Parathyroid adenoma (tissue), 2 donors: ENCODE measurements around the gene PCCA.

Experiments used
- H2AFZ ChIP-seq: fragments of 300-600 bp; sonication (generic); one replicate; pipeline ENCODE4 v1.7.0; 2017; ENCODE audit warnings: antibody characterized with exemption, mild to moderate bottlenecking
- H3K27ac ChIP-seq: fragments of 300-600 bp; sonication (generic); one replicate; pipeline ENCODE4 v1.7.0; 2017
- H3K27me3 ChIP-seq: fragments of 300-600 bp; sonication (generic); one replicate; pipeline ENCODE4 v1.7.0; 2017; ENCODE audit warnings: low read length; ENCODE audit not compliant: control insufficient read depth, insufficient read depth
- H3K36me3 ChIP-seq: fragments of 300-600 bp; sonication (generic); one replicate; pipeline ENCODE4 v1.7.0; 2017; ENCODE audit warnings: low read length; ENCODE audit not compliant: control insufficient read depth, insufficient read depth
- H3K4me1 ChIP-seq: fragments of 300-600 bp; sonication (generic); one replicate; pipeline ENCODE4 v1.7.0; 2017; ENCODE audit warnings: control low read depth
- H3K4me2 ChIP-seq: fragments of 300-600 bp; sonication (generic); one replicate; pipeline ENCODE4 v1.7.0; 2017; ENCODE audit warnings: low read length
- H3K4me3 ChIP-seq: fragments of 300-600 bp; sonication (generic); one replicate; pipeline ENCODE4 v1.7.0; 2017; ENCODE audit warnings: low read depth, low read length
- H3K79me2 ChIP-seq: fragments of 300-600 bp; sonication (generic); one replicate; pipeline ENCODE4 v1.7.0; 2017; ENCODE audit warnings: control low read depth
- H3K9ac ChIP-seq: fragments of 300-600 bp; sonication (generic); one replicate; pipeline ENCODE4 v1.7.0; 2017; ENCODE audit warnings: mild to moderate bottlenecking
- H3K9me3 ChIP-seq: fragments of 300-600 bp; sonication (generic); one replicate; pipeline ENCODE4 v1.7.0; 2017; ENCODE audit warnings: low read length; ENCODE audit not compliant: control insufficient read depth
- TF ChIP-seq, protein P1 (sequence below): fragments of 300-600 bp; sonication (generic); IDR thresholded peaks from one replicate; pipeline ENCODE4 v1.7.0; 2017; ENCODE audit warnings: antibody characterized with exemption, mild to moderate bottlenecking
- donor health status: primary hyperparathyroidism.

PCCA gene

DNA sequence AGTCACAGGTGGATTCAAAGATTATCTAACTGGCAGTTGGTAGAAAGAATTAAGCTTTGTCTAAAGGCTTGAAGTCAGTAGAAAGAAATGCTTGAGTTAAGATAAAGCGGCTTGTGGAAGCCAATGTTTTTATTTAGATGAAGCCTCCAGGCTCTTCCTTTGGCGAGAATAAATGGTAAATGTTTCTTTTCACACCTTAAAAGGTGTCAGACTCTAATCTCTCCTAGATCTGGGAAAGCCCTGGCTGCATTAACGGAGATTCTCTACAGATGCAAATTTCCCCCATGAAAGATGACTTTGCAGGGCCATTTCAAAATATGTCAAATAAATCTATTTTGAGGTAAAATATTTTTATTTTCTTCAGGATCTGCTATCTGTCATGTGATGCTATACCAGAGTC lies 37.8 kb upstream of the PCCA start:
- Histone ChIP-seq H3K27ac (no peak overlapping the region), H2AFZ (no peak overlapping the region)

DNA sequence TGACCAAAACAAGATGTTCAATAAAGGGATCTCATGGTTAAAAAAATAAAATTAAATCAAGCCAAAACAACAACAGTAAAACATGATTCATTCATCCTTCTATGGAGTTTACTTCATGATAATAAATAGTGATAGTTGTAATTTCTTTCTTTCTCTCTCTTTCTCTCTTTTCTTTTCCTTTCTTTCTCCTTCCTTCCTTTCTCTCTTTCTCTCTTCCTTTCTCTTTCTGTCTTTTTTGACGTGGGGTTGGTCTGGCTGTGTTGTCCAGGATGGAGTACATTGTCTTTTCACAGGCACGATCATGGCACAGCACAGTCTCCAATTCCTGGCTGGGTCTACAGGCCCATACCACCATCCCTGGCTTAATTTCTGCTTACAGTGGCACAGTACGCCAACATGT lies 29.1 kb upstream of the PCCA start:
- Histone ChIP-seq H3K79me2 (no peaks in the 10 kb centered on the region), H3K27me3 (no peaks in the 10 kb centered on the region), H2AFZ (no peak overlapping the region), H3K9ac (no peak overlapping the region), H3K4me2 (no peak overlapping the region), H3K27ac (no peak overlapping the region), H3K4me3 (no peak overlapping the region), H3K4me1 (no peaks in the 10 kb centered on the region), H3K9me3 (no peaks in the 10 kb centered on the region), H3K36me3 (no peaks in the 10 kb centered on the region)
- TF ChIP-seq, protein P1, sequence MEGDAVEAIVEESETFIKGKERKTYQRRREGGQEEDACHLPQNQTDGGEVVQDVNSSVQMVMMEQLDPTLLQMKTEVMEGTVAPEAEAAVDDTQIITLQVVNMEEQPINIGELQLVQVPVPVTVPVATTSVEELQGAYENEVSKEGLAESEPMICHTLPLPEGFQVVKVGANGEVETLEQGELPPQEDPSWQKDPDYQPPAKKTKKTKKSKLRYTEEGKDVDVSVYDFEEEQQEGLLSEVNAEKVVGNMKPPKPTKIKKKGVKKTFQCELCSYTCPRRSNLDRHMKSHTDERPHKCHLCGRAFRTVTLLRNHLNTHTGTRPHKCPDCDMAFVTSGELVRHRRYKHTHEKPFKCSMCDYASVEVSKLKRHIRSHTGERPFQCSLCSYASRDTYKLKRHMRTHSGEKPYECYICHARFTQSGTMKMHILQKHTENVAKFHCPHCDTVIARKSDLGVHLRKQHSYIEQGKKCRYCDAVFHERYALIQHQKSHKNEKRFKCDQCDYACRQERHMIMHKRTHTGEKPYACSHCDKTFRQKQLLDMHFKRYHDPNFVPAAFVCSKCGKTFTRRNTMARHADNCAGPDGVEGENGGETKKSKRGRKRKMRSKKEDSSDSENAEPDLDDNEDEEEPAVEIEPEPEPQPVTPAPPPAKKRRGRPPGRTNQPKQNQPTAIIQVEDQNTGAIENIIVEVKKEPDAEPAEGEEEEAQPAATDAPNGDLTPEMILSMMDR: no peak

More for the DNA sequence above, 37.8 kb upstream of the PCCA start:
- Histone ChIP-seq H3K9me3 (no peaks in the 10 kb centered on the region), H3K4me2 (no peak overlapping the region), H3K4me3 (no peak overlapping the region), H3K36me3 (no peaks in the 10 kb centered on the region), H3K9ac (no peak overlapping the region), H3K27me3 (no peaks in the 10 kb centered on the region), H3K4me1 (no peaks in the 10 kb centered on the region), H3K79me2 (no peaks in the 10 kb centered on the region)
- TF ChIP-seq, protein P1: no peak

DNA sequence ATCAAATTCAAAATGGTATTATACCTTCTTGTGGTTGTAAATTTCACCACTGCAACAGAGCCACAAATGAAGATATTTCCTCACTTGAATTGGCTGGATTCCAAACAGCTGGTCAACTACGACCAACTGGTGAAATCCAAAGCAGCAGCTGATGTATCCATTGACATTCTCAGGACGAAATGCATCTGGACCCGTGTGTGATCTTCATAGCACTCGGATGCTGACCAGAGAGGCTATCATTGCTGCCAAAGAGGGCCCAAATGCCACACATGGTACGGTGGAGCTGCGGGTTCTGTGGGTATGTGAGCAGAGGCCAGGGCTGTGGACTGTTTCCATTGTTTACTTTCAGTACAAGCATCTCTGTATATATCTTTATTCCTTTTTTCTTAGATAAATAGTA lies 25.6 kb upstream of the PCCA start:
- Histone ChIP-seq H3K79me2 (no peaks in the 10 kb centered on the region), H3K36me3 (no peaks in the 10 kb centered on the region), H3K4me1 (no peaks in the 10 kb centered on the region), H3K4me3 (no peak overlapping the region), H2AFZ (no peak overlapping the region), H3K4me2 (no peak overlapping the region), H3K9me3 (no peaks in the 10 kb centered on the region), H3K27me3 (no peaks in the 10 kb centered on the region), H3K9ac (no peak overlapping the region), H3K27ac (no peak overlapping the region)
- TF ChIP-seq, protein P1: no peak

DNA sequence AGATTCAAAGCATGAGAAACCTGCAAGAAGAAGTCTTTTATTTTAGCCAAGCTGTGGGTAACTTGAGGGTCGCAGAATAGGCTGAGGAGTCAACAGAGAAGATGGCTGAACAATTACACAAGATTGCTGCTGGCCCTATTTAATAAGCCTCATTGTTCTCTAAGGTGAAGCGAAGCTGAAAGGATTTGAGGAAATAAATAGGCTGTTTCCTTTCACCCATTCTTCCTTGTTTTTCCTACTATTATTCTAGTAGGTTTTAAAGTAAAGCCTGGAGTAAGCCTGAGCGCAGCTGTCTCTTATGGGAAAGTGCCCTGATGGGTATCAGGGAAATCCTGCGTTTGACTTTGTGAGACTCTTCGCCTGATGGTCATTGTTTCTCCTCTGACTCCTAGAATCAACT lies 25.0 kb upstream of the PCCA start:
- Histone ChIP-seq H3K79me2 (no peaks in the 10 kb centered on the region), H3K27me3 (no peaks in the 10 kb centered on the region), H3K9ac (no peak overlapping the region), H3K4me3 (no peak overlapping the region), H3K4me2 (no peak overlapping the region), H2AFZ (no peak overlapping the region), H3K4me1 (no peaks in the 10 kb centered on the region), H3K27ac (no peak overlapping the region), H3K9me3 (no peaks in the 10 kb centered on the region), H3K36me3 (no peaks in the 10 kb centered on the region)
- TF ChIP-seq, protein P1: no peak

DNA sequence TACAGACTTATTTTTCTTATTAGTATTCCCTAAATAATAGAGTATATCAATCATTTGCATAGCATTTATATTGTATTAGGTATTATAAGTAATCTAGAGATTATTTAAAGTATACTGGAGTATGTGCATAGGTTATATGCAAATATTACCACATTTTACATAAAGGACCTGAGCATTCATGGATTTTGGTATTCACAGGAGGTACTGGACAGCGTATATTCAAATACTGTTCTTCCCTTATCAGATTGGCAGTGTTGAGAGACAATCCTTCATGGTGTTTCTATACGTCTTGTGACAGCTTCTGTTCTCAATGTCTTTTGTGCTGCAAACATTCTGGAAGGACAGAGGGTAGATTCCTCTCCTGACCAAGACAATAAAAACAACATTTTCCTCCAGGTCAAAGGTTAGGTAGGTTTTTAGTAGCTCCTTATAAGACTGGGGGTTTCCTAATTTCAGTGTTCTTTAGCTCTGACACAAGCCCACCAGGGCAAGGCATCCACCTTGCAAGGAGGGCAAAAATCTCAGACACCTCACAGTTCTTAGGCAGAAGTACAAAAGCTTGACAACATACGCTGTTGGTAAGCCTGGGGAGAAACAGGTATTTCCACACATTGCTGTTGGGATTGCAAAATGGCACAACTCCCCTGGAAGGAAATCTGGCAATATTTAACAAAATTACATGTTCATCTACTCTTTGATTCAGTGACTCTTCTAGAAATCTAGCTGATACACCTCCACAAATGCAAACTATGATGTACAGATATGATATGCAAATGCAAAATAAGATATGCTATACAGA lies 20.6 kb upstream of the PCCA start:
- Histone ChIP-seq H3K4me3 (no peak overlapping the region), H3K9me3 (no peaks in the 10 kb centered on the region), H3K9ac (no peak overlapping the region), H3K4me1 (no peaks in the 10 kb centered on the region), H3K4me2 (no peak overlapping the region), H2AFZ (no peak overlapping the region), H3K27me3 (no peaks in the 10 kb centered on the region), H3K36me3 (no peaks in the 10 kb centered on the region), H3K79me2 (no peaks in the 10 kb centered on the region), H3K27ac (no peak overlapping the region)
- TF ChIP-seq, protein P1: no peak
